GM21367 (cell line): ENCODE data around the gene MRPL45.

Experiments
- ATAC-seq: cut with Tn5 transposase; IDR thresholded peaks from one replicate; pipeline ENCODE4 v1.9.1; 2021; ENCODE audit not compliant: unreplicated experiment

The MRPL45 gene

DNA sequence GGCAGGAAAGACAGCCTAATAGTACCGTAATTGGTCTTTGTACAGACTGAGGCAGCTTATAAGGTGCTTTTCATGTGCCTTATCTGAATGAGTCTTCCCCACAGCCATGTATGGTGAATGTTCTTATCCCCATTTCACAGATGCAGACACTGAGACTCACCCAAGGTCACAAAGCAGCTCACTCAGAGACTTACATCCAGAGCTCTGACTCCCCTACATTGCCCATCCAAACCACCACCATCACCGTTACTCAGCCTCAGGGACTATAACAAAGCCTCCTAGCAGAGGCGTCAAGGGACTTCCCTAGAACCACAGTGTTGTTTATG lies 47.4 kb downstream of the MRPL45 start:
- no peak for ATAC-seq

DNA sequence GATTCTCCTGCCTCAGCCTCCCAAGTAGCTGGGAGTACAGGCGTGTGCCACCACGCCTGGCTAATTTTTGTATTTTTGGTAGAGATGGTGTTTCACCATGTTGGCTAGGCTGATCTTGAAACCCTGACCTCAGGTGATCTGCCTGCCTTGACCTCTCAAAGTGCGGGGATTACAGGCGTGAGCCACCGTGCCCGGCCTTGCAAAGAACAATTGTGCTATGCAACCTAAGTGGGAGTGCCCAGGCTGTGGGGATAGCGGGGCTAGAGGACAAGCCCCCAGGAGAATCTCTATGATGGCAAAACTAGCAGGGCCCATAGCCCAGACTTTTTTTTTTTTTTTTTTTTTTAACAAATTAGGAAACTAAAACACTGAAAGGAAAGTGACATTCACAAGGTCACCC lies 48.8 kb downstream of the MRPL45 start:
- ATAC-seq = no peak

DNA sequence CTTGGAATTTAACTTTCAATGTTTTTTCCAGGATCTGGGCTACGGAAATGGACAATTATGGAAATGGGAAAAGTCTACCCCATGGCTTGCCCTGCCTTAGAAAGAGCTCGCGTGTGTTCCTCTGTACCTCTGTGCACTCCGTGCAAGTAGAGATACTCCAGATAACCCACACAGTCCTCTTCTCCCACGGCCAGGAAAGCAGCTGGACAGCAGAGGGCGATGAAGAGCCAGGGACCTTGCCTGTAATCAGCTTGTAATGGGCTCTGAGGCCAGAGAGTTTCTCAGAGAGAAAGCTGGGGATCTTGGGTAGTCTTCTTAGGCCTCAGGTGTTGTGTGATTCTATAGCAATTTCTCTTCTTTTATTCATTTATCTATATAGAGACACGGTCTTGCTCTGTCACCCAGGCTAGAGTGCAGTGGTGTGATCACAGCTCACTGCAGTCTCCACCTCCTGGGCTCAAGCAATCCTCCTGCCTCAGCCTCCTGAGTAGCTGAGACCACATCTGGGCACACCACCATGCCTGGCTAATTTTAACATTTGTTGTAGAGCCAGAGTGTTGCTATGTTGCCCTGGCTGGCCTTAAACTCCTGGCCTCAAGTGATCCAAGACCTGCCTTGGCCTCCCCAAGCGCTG lies 52.2 kb downstream of the MRPL45 start:
- ATAC-seq = no peak

DNA sequence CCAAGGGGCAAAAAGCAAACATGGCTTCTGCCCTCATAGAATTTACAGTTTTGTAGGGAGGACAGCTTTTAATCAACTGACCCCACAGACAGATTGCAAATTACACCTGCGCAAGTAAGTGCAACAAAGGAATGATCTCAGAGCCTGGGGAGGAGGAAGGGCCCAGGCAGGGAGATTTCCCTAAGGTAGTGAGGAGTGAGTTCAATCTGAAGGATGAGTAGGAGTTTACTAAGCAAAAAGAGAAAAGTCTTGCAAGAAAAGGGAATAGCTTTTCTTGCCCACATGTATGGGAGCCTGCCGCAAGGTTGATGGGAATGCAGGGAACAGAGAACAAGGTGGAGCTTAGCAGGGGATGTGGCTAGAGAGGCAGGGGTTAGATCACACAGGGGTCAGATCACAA lies 53.1 kb downstream of the MRPL45 start:
- ATAC-seq = no peak

DNA sequence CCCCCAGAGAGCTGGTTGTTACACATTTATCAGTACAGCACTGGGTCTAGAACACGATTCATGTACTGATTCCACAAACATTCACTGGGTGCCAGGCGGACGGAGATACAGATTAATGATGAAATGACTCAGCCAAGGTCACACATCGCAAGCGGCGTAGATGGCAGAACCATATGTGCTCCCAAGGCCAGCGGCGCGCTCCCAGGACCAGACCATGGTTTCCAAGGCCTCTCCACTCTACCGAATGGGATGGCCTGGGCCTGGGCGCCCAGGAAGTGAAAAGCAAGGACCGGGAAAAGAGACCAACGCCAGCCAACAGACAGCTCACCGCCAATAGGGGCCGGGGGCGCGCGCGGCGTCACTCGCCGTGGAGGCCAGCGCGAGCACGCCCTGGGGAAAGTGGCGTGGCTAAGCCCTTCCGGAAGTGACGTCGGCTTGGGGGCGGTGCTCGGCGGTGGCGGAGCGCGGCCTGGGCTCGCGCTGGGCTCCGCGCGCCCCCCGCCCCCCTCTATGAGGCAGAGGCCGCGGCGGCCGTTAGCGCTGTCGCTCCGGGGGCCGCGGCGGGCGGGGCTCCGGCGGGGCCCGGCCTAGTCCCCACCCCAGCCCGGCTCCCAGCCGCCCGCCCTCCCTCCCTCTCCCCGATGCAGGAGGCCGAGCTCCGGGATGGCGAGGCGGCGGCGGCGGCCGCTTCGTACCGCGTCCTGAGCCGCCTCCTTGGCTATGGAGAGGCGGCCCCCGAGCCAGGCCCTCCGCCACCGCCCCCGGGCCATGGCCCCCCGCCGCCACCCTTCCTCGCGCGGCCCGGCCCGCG lies 54.6 kb downstream of the MRPL45 start, which contains the start of gene SOCS7:
SOCS7 (plus strand) TSS at position 433 of the 811 bp plus-strand sequence; CDS start at position 642, 209 bp downstream.
- peak; percentile 79 for ATAC-seq

DNA sequence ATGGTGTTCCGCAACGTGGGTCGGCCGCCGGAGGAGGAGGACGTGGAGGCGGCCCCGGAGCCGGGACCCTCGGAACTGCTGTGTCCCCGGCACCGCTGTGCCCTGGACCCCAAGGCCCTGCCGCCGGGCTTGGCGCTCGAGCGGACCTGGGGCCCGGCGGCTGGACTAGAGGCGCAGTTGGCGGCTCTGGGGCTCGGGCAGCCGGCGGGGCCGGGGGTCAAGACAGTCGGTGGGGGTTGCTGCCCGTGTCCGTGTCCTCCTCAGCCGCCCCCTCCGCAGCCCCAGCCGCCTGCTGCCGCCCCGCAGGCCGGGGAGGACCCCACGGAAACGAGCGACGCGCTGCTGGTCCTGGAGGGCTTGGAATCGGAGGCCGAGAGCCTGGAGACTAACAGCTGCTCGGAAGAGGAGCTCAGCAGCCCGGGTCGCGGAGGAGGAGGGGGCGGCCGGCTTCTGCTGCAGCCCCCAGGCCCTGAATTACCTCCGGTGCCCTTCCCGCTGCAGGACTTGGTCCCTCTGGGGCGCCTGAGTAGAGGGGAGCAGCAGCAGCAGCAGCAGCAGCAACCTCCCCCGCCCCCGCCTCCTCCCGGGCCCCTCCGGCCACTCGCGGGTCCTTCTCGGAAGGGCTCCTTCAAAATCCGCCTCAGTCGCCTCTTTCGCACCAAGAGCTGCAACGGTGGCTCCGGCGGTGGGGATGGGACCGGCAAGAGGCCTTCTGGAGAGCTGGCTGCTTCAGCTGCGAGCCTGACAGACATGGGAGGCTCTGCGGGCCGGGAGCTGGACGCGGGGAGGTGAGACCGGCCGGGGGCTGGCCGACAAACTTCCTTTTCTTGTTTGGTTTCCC lies 55.5 kb downstream of the MRPL45 start:
- no peak for ATAC-seq

DNA sequence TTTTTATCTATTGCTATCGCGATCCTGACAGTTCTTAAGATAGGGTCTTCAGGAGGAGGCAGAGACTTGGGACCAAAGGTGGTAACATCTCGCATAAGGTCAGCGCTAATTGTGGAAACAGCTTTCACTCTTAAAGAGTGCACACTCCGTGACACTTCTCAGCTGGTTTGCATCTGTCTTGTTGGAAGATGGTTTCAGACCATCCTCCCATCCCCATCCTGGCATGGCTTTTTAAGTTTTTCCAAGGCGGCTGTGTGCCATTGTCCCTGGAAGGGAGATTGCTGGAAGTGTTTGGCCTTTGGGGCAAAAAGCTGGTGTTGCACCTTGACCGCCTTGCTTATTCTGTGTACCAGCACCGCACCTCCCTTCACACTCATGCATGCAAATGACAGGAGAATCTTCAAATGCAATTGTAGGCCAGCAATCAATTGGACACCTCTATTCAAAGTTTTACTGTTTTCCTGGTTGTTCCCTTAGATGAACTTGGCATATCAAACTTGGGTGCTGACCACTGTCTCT lies 56.2 kb downstream of the MRPL45 start:
- ATAC-seq = no peak

DNA sequence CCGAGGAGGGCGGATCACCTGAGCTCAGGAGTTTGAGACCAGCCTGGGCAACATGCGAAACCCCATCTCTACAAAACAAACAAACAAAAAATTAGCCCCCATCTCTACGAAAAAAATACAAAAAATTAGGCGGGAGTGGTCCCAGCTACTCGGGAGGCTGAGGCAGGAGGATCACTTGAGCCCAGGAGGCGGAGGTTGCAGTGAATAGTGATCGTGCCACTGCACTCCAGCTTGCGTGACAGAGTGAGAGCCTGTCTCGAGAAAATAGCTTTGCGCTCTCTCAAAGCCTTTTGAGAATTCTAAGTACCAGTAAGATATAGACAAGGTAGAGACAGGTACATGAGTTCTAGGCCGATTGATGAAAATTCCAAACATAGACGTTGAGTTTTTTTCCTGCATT lies 56.7 kb downstream of the MRPL45 start:
- ATAC-seq = no peak

DNA sequence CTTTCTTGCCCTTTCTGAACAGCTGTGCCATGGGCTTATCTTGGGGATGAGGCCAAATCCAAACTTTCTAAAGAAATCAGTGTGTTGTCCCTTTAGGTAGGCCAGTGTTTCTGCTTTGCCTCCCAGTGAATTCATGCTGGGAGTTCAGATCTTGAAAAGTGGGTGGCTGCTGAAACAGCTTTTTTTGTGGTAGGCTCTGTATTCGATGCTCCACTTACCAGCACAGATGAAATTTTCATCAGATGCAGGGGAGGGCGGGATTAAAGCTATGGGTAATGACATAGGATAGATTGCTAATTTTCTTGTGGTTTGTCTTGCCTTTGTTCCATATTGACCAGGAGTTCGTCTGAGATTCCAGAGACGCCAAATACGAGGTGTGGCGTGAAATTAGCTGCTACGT lies 57.5 kb downstream of the MRPL45 start:
- ATAC-seq = no peak

DNA sequence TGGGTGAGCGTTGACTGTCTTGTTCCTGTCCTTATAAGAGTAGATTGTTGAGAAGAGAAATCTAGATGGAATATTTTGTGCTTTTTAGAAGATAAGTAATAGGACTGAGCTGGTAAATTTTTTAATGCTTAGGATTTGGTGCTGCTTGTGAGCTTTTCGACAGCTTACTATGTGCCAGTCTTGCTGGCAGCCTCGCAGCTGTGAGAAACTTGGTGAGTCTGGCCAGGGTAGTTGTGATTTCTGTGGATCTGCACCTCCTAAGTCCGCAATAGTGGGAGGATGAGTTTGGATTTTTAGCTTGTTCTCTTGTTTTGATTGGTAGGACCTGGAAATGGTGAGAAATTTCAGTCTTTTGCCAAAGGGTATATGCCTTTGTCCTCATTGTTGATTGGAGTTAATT lies 58.3 kb downstream of the MRPL45 start:
- ATAC-seq = no peak

DNA sequence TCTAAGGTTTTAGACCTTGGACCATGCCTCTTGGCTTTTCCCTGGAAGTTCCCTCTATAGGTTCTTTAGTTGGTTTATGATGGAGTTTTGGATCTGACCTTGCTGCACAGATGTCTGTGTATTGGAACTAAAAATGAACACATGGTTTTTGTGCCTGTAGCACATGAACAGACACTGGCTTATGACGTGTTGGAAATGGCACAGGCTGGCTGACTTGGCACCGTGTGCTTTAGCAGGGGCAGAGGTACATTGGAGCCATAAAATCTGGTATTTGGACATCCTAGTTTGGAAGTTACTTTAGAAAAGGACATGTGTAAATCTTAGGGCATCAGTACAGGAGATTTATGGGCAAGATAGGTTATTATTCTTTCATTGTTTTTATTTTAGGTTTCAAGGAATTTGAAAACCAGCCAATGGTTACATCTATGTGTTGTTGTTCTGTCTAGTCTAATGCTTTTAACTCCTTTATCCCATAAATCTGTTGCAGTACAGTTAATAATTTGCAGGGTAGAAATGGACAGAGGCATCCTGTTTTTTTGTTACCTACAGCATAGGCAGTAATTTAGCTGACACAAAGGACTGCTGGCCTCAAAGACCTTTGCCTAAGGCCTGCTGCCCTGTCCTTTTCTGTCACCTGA lies 60.6 kb downstream of the MRPL45 start:
- no peak for ATAC-seq

DNA sequence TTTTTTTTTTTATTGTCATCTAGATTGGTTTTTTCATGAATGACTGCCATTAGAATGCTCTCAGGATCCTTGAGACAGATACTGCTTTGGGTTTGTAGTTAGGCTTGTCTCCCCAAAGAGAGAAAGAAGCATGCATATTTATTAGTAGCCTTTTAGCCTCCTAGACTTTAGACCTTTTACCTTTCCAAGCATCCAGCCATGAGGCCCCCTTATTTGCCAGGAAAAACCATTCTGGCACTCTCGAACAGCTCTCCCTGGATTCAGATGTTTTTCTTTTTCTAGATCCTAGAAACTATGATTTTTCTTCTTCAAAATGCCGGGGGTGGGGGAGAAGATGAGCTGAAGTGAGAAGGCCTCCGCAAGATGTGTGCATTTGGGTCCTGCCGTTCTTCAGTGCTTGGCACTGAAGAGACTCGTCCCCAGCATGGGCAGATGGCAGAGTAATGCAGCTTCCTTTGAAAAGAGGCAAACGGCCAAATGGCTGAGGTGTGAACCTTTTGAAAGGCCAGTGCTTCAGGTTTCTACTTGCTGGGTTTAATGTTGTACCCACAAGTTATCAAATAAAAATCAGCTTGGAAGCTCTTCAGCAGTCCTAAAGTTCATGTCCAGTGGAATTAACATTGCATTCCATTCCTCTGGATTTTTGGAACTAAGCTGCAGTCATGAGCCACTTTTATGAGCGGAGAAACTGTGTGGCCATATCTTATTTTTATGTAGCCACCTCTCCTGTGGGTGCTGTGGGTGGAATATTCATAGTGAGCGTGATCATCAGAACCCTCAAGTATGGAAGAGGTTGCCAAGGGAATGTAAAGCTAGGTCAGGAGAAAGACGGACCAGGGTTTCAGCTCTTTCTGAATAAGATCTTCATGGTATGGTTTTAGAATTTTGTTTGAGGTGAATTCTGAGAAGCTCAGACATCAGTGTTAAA lies 61.9 kb downstream of the MRPL45 start:
- ATAC-seq = no peak

DNA sequence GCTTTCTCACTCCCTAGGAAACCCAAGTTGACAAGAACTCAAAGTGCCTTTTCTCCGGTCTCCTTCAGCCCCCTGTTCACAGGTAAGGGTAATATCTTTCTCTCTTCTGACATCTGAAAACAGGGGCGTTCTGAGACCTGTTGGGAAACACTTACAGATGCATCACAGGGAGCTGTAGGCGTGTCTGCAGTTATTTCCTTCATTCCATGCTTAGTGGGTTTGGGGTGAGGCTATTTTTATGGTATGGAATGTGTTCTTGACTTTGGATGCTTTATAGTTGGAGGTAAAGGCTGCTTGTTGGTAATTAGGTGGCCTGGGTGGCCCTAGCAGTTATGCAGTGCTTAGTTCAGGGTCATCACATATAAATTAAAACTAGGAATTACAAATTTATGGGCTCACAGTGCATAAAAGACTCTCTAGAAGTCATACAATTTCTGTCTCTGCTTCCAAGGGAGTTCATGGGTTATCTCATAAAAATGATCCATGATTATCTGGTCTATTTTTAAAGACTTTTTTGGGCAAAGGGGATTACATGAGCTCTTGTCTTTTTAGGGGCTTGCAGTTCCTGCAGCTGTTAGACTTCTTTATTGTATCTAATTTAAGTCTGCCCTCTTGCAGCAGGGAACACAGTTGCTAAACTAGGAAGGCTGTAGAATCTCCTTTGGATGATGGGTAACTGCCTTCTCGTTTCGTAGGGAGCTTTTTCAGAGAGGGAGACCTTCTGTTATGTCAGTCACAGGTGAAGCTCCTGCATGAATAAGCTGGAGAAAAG lies 64.9 kb downstream of the MRPL45 start:
- no peak for ATAC-seq

DNA sequence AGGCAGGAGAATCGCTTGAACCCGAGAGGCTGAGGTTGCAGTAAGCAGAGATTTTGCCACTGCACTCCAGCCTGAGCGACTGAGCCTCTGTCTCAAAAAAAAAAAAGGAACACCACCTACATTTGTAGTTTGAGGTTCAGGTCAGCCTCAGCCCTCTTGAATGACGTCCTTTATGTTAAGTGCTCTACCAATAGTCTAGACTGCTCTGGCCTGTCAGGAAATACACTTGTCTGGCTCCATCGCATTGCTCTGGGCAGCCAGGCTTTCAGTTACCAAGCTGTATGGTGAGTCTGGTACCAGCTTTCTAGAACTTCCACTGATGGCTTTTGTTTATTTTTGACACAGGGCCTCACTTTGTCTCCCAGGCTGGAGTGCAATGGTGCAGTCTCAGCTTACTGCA lies 66.0 kb downstream of the MRPL45 start:
- no peak for ATAC-seq

DNA sequence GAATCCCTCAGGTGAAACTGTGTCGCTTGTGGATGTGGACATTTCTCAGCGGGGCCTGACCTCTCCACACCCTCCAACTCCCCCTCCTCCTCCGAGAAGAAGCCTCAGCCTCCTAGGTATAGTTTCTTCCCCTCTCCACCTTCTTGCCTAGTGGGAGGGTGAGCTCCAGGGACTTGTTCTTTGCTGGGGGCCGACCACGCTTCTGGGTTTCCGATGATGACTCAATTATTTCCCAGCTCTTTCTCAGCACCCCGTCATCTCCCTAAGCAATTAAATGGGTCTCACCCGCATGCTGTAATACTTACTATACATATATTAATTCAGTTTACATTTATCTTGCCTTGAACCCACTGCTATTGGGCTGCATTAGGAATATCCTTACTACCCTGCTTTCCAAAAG lies 67.8 kb downstream of the MRPL45 start:
- ATAC-seq = no peak

DNA sequence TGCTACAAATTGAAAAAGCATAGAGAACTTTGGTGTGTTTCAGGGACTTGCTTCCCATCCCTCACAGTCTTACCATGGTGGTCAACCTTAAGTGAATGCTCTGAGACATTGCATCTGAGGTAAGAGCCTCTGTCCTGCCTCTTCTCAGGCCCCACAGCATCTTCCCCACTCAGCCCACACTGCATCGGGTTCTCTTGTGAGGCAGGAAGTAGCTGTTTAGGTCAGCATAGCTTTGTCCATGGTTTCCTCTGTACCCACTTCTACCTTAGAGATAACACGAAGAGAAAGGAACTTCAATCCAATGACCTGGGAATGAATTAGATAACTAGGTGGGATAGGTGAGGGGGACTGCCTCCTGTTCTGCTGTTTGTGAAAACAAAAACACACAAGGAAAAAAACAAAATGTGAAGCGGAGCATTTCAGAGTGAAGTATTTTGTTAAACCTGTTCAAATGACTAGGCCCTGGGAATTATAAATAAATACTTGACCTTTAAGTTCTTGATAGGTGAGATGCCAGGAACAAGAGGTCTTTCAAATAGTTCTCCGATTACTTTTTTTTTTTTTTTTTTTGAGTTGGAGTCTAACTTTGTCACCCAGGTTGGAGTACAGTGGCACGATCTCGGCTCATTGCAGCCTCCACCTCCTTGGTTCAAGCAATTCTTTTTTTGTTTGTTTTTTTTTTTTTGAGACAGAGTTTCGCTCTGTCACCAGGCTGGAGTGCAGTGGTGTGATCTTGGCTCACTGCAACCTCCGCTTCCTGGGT lies 72.3 kb downstream of the MRPL45 start:
- ATAC-seq = no peak
